GM12864 (cell line): ENCODE results near the gene RELN.
"Not testable (repeated sequence)": the region's sequence is repeated elsewhere in the genome, so short reads cannot be mapped to it uniquely, and the experiment has no call there.

Experiments
- DNase-seq: peaks from one replicate; pipeline ENCODE4 v3.0.0-alpha.2; 2011; ENCODE audit warnings: low read depth
- H3K4me3 ChIP-seq: 2 replicates; pipeline ENCODE4 v1.5.1; 2011; ENCODE audit warnings: mild to moderate bottlenecking, low read depth, low read length, control low read depth
- CTCF ChIP-seq: IDR thresholded peaks from 2 replicates; pipeline ENCODE4 v1.5.1; 2011; ENCODE audit warnings: low read depth, mild to moderate bottlenecking, moderate library complexity, low read length, control low read depth, inconsistent platforms; ENCODE audit errors: missing control alignments

The RELN gene

GRCh38 chr7:103832438-103832837 lies 157.0 kb downstream of the RELN start:
- no peak for DNase-seq
- no peak overlapping the region for H3K4me3 ChIP-seq
- TF ChIP-seq CTCF, result no peak

- TF ChIP-seq CTCF, result no peak
- no peak for DNase-seq
- H3K4me3 ChIP-seq, result no peak overlapping the region
These were observed 165.2 kb downstream of the RELN start for GRCh38 chr7:103824251-103824650.

- H3K4me3 ChIP-seq, result no peak overlapping the region
- DNase-seq, result no peak
- TF ChIP-seq CTCF, result no peak
These were observed 166.4 kb downstream of the RELN start for GRCh38 chr7:103823084-103823483.

- no peak for TF ChIP-seq CTCF
- no peak overlapping the region for H3K4me3 ChIP-seq
- no peak for DNase-seq
These were observed 168.4 kb downstream of the RELN start for GRCh38 chr7:103821092-103821491.

DNA sequence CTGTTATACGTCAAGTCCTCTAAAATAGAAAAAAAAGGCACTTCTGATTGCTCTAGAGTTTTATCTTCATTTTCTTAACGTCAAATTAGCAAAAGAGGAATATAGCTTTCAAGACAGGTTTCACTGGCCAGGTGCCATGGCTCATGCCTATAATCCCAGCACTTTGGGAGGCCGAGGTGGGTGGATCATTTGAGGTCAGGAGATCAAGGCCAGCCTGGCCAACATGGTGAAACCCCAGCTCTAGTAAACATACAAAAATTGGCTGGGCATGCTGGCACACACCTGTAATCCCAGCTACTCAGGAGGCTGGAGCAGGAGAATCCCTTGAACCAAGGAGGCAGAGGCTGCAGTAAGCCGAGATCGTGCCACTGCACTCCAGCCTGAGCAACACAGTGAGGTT lies 173.5 kb downstream of the RELN start:
- H3K4me3 ChIP-seq, DNase-seq: not testable (repeated sequence)

DNA sequence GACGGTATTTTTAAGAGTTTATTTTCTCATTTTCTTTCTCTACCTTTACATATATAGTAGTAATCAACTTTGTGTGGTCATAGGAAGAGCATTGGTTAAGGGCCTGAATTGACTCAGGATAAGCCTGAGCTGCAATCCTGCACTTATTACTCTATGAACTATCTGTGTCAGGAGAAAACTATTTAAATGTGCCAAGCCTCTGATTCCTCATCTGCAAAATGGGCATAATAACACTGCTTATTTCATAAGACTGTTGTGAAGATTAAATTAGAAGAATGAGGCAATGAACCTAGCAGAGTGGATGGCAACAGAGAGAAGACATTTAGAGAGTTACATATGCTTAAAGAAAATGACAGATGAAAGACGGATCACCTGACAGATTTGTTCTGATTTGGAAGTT lies 175.5 kb downstream of the RELN start:
- H3K4me3 ChIP-seq, result no peak overlapping the region
- DNase-seq, result no peak
- no peak for TF ChIP-seq CTCF

DNA sequence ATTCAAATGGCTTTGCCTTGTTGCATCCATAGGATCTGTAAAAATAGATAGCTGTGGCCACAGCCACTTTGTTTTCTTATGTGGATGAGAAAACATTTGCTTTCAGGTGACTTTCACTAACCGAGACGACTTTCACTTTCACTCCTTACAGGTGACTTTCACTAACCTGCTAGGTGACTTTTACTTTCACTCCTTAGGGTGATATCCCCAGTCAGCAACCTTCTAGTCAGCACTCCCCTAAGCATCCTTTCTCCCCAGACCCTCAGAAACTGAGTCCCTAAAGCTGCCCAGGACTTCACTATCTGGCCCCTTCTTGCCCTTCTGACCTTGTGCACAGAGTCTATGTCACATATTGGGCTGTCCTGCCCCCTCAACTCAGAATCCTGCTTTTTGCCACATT lies 177.5 kb downstream of the RELN start:
- DNase-seq, result no peak
- no peak for TF ChIP-seq CTCF
- no peak overlapping the region for H3K4me3 ChIP-seq

DNA sequence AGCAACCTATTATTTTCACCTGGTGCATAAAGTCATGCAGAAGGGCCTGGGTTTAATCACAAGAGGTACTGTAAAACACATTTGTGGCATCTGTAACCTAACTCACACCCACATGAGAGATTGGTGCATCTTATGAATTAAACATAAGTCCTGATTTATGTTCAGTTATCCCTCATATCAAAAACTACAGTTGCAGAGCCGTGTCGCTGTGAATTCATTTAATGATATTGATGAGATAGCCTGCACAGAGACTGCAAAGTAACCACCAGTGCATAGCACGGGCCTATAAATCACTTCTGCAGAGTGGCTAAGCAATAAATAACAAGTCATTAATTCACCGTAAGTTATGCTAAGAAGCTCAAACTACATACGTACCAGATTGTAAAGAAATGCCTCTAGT lies 178.2 kb downstream of the RELN start:
- TF ChIP-seq CTCF, result no peak
- no peak overlapping the region for H3K4me3 ChIP-seq
- no peak for DNase-seq
